OCI-LY7 (cell line): ENCODE results near the gene TMEM143.

Experiments
- EZH2phosphoT487 ChIP-seq: fragments of 200-600 bp; sonication (generic); IDR thresholded peaks from 2 replicates; pipeline ENCODE4 v1.6.1; 2018; ENCODE audit warnings: low read depth, borderline replicate concordance, mild to moderate bottlenecking, mixed run types, antibody characterized with exemption, low read length, moderate library complexity, mixed read lengths
- TF ChIP-seq, protein P1 (sequence below): fragments of 200-600 bp; sonication (generic); conservative IDR thresholded peaks from 2 replicates; pipeline ENCODE4 v1.5.1; 2014; ENCODE audit warnings: mild to moderate bottlenecking, antibody characterized with exemption, low read length, moderate library complexity, mixed read lengths

- TF ChIP-seq, protein P1, sequence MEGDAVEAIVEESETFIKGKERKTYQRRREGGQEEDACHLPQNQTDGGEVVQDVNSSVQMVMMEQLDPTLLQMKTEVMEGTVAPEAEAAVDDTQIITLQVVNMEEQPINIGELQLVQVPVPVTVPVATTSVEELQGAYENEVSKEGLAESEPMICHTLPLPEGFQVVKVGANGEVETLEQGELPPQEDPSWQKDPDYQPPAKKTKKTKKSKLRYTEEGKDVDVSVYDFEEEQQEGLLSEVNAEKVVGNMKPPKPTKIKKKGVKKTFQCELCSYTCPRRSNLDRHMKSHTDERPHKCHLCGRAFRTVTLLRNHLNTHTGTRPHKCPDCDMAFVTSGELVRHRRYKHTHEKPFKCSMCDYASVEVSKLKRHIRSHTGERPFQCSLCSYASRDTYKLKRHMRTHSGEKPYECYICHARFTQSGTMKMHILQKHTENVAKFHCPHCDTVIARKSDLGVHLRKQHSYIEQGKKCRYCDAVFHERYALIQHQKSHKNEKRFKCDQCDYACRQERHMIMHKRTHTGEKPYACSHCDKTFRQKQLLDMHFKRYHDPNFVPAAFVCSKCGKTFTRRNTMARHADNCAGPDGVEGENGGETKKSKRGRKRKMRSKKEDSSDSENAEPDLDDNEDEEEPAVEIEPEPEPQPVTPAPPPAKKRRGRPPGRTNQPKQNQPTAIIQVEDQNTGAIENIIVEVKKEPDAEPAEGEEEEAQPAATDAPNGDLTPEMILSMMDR = no peak
- no peak for TF ChIP-seq EZH2phosphoT487
Measured at GRCh38 chr19:48401287-48401686, 37.5 kb upstream of the TMEM143 start.
